Epidermal melanocyte (primary cell): ENCODE measurements around the gene PCP4L1.
"Not testable (repeated sequence)": the region's sequence is repeated elsewhere in the genome, so short reads cannot be mapped to it uniquely, and the experiment has no call there.

Source experiments
- DNase-seq: peaks from one replicate; pipeline ENCODE4 v3.0.0; 2011; ENCODE audit warnings: low spot score; ENCODE audit not compliant: insufficient read length

Gene PCP4L1

GRCh38 chr1:161228032-161228431 is 30.5 kb upstream of the PCP4L1 start:
- no peak for DNase-seq

- no peak for DNase-seq
Observed at GRCh38 chr1:161229896-161230295, 28.6 kb upstream of the PCP4L1 start.

- DNase-seq, result no peak
Observed at GRCh38 chr1:161230762-161231161, 27.8 kb upstream of the PCP4L1 start.

GRCh38 chr1:161233102-161233501 is 25.4 kb upstream of the PCP4L1 start:
- no peak for DNase-seq

- DNase-seq, result no peak
Observed at GRCh38 chr1:161235957-161236775, 22.4 kb upstream of the PCP4L1 start.

- no peak for DNase-seq
Observed at GRCh38 chr1:161238039-161238473, 20.5 kb upstream of the PCP4L1 start, which contains the start of gene NR1I3. NR1I3 (minus strand) TSS chr1:161238203; CDS start chr1:161236565, 1,638 bp downstream.

GRCh38 chr1:161241682-161242081 is 16.9 kb upstream of the PCP4L1 start:
- no peak for DNase-seq

GRCh38 chr1:161242313-161242712 is 16.2 kb upstream of the PCP4L1 start:
- no peak for DNase-seq

GRCh38 chr1:161244888-161245287 is 13.7 kb upstream of the PCP4L1 start:
- no peak for DNase-seq

- not testable (repeated sequence) for DNase-seq
Observed at GRCh38 chr1:161250100-161250499, 8.4 kb upstream of the PCP4L1 start.

GRCh38 chr1:161250829-161251228 is 7.7 kb upstream of the PCP4L1 start:
- no peak for DNase-seq

- no peak for DNase-seq
Observed at GRCh38 chr1:161251579-161251978, 7.0 kb upstream of the PCP4L1 start.

GRCh38 chr1:161255302-161255701 is 3.2 kb upstream of the PCP4L1 start:
- DNase-seq, result not testable (repeated sequence)

GRCh38 chr1:161255955-161256520 is 2.5 kb upstream of the PCP4L1 start:
- not testable (repeated sequence) for DNase-seq

GRCh38 chr1:161257109-161257508 is 1.4 kb upstream of the PCP4L1 start:
- DNase-seq, result not testable (repeated sequence)

- DNase-seq, result no peak
Observed at GRCh38 chr1:161259345-161259702, 779 bp downstream of the PCP4L1 start.

- DNase-seq, result no peak
Observed at GRCh38 chr1:161259765-161260164, 1.2 kb downstream of the PCP4L1 start.

- DNase-seq, result no peak
Observed at GRCh38 chr1:161260376-161261260, 2.1 kb downstream of the PCP4L1 start.

GRCh38 chr1:161261261-161262235 is 3.0 kb downstream of the PCP4L1 start:
- no peak for DNase-seq

- DNase-seq, result no peak
Observed at GRCh38 chr1:161265305-161265704, 6.8 kb downstream of the PCP4L1 start.

- DNase-seq, result no peak
Observed at GRCh38 chr1:161266202-161266601, 7.7 kb downstream of the PCP4L1 start.
